HepG2 (cell line): ENCODE results near the gene FAAP20. TPM values are rescaled to one million over a fixed set of nuclear protein-coding genes. Genes with fewer than 3 reads are reported as not detected.
A peak's percentile ranks its signal among the peaks of the same experiment; 100 is the strongest.

Experiments
- ATAC-seq: fragments of 200-7000 bp; cut with Tn5 transposase; 3 replicates; pipeline ENCODE4 v1.9.1; 2020; ENCODE audit warnings: mild to moderate bottlenecking, moderate library complexity
- BruUV-seq: library from RNA; stranded (reverse); fragments of 400-500 nt; replicated peaks from 2 replicates; lab custom pipeline; 2021; lab: Mats Ljungman, UMichigan
- CTCF ChIA-PET: fragments of 300-600 bp; formaldehyde crosslinking; extraction: SDS; loops from one replicate; lab custom pipeline; 2021; ENCODE audit warnings: low total read pairs, inconsistent platforms, low intra/inter-chr PET ratio; lab: Yijun Ruan, JAX
- POLR2A ChIA-PET: fragments of 350-600 bp; sonication (Branson Sonifier 250); formaldehyde crosslinking; loops from one replicate; lab custom pipeline; 2020; ENCODE audit warnings: antibody characterized with exemption, inconsistent platforms; lab: Yijun Ruan, JAX
- DNase-seq: peaks from one replicate; pipeline ENCODE4 v3.0.0-alpha.2; 2015; ENCODE audit warnings: low spot score
- FAIRE-seq: peaks from 3 replicates; lab custom pipeline; 2011; peaks lifted over from hg19 to GRCh38; lab: Jason Lieb, UNC
- H2AFZ ChIP-seq: one replicate; pipeline ENCODE4 v1.6.1; 2011; ENCODE audit warnings: low read length, inconsistent platforms
- H3K27ac ChIP-seq: fragments of 300-600 bp; 3 replicates; pipeline ENCODE4 v1.8.0; 2011; ENCODE audit warnings: mixed run types, mild to moderate bottlenecking, mixed read lengths, low read length, inconsistent platforms; ENCODE audit not compliant: insufficient read depth; ENCODE audit errors: extremely low read length
- H3K27me3 ChIP-seq, 2 experiments: fragments of 200-600 bp in 1 of 2; 2 replicates in 1 of 2; 3 replicates in 1 of 2; pipeline versions ENCODE4 v1.6.0 to v1.8.0; 2011; ENCODE audit warnings: low read length in 2 of 2, mild to moderate bottlenecking in 2 of 2, moderate library complexity in 2 of 2, inconsistent platforms in 1 of 2; ENCODE audit not compliant: insufficient read depth in 2 of 2, control insufficient read depth in 1 of 2
- H3K36me3 ChIP-seq, 2 experiments: fragments of 200-600 bp in 1 of 2; replicated peaks in 1 of 2; 2 replicates in 1 of 2; 3 replicates in 1 of 2; pipeline versions ENCODE4 v1.5.1 to v1.8.0; 2011; ENCODE audit warnings: low read length in 2 of 2, inconsistent platforms in 1 of 2; ENCODE audit not compliant: insufficient read depth in 2 of 2, control insufficient read depth in 1 of 2
- H3K4me1 ChIP-seq: 2 replicates; pipeline ENCODE4 v1.5.1; 2012; ENCODE audit warnings: low read length, inconsistent platforms; ENCODE audit not compliant: insufficient read depth
- H3K4me2 ChIP-seq: 2 replicates; pipeline ENCODE4 v1.6.0; 2011; ENCODE audit warnings: low read depth, low read length, inconsistent platforms
- H3K4me3 ChIP-seq, 3 experiments: fragments of 200-600 bp in 1 of 3; sonication (generic), shearing (Covaris generic) in 1 of 3; replicated peaks in 1 of 3; 2 replicates each; pipeline ENCODE4 v1.5.1; 2011 to 2016; ENCODE audit warnings: low read length in 3 of 3, inconsistent platforms in 2 of 3, low read depth in 2 of 3, mild to moderate bottlenecking in 2 of 3, control low read depth in 1 of 3, mixed read lengths in 1 of 3; ENCODE audit not compliant: insufficient read depth in 1 of 3
- H3K79me2 ChIP-seq: one replicate; pipeline ENCODE4 v1.6.1; 2011; ENCODE audit warnings: low read length, inconsistent platforms; ENCODE audit not compliant: insufficient read depth
- H3K9ac ChIP-seq: 2 replicates; pipeline ENCODE4 v1.6.0; 2011; ENCODE audit warnings: mild to moderate bottlenecking, low read depth, low read length, inconsistent platforms; ENCODE audit not compliant: insufficient read depth
- H3K9me3 ChIP-seq: 2 replicates; pipeline ENCODE4 v1.5.1; 2012; ENCODE audit warnings: mild to moderate bottlenecking, low read length
- H4K20me1 ChIP-seq: 2 replicates; pipeline ENCODE4 v1.6.0; 2011; ENCODE audit warnings: inconsistent platforms, mild to moderate bottlenecking, low read length, moderate library complexity; ENCODE audit not compliant: insufficient read depth
- AGO2 ChIP-seq: fragments of 200-400 bp; formaldehyde crosslinking; optimal IDR thresholded peaks from 2 replicates; pipeline ENCODE3; 2017; ENCODE audit warnings: mild to moderate bottlenecking, low read depth, low read length, moderate library complexity
- DR1 ChIP-seq: sonication (generic); formaldehyde crosslinking; IDR thresholded peaks from 2 replicates; pipeline ENCODE4 v1.8.0; 2021; ENCODE audit warnings: mild to moderate bottlenecking, missing genetic modification reagents, inconsistent platforms
- MAFF ChIP-seq: IDR thresholded peaks from 2 replicates; pipeline ENCODE4 v1.6.1; 2011; ENCODE audit warnings: low read depth, low read length, improper control_type of control experiment
- MYC ChIP-seq: sonication (generic); formaldehyde crosslinking; IDR thresholded peaks from 2 replicates; pipeline ENCODE4 v1.9.0; 2021; ENCODE audit warnings: missing genetic modification reagents, borderline replicate concordance
- NCOR1 ChIP-seq: fragments of 200-600 bp; sonication (generic); IDR thresholded peaks from 2 replicates; pipeline ENCODE4 v1.7.0; 2017; ENCODE audit warnings: antibody characterized with exemption, low read length, borderline replicate concordance
- RBFOX2 ChIP-seq: fragments of 200-400 bp; formaldehyde crosslinking; IDR thresholded peaks from 2 replicates; pipeline ENCODE4 v1.6.1; 2017; ENCODE audit warnings: low read depth, mild to moderate bottlenecking, low read length
- TCF7 ChIP-seq: sonication (generic); IDR thresholded peaks from 2 replicates; pipeline ENCODE4 v1.6.1; 2016; ENCODE audit warnings: antibody characterized with exemption, low read depth
- XBP1 ChIP-seq: sonication (generic); formaldehyde crosslinking; IDR thresholded peaks from 2 replicates; pipeline ENCODE4 v1.5.0; 2020; ENCODE audit warnings: missing genetic modification reagents
- ZBTB26 ChIP-seq: IDR thresholded peaks from 2 replicates; pipeline ENCODE4 v1.6.1; 2016; ENCODE audit warnings: missing compliant biosample characterization, missing genetic modification reagents, borderline replicate concordance
- ZC3H4 ChIP-seq: sonication (generic); formaldehyde crosslinking; IDR thresholded peaks from 2 replicates; pipeline ENCODE4 v1.4.0; 2020; ENCODE audit warnings: missing genetic modification reagents, borderline replicate concordance
- ZNF263 ChIP-seq: sonication (generic); formaldehyde crosslinking; IDR thresholded peaks from 2 replicates; pipeline ENCODE4 v1.4.0; 2020; ENCODE audit warnings: missing genetic modification reagents
- ZNF562 ChIP-seq: sonication (generic); formaldehyde crosslinking; IDR thresholded peaks from 2 replicates; pipeline ENCODE4 v1.8.0; 2022; ENCODE audit warnings: missing genetic modification reagents, borderline replicate concordance
- ZNF687 ChIP-seq: sonication (generic); formaldehyde crosslinking; IDR thresholded peaks from 2 replicates; pipeline ENCODE4 v1.5.1; 2020; ENCODE audit warnings: mild to moderate bottlenecking, missing genetic modification reagents, moderate library complexity
- WGBS: methylation state at CpG from one replicate; pipeline ENCODE4 v1.1.6; 2017; ENCODE audit warnings: low lambda C conversion rate; 5-methylcytosine and 5-hydroxymethylcytosine counted together
- in situ Hi-C: cut with HindIII; loops from 2 replicates; pipeline ENCODE4 v1.10.0; 2017; ENCODE audit warnings: low pct_unique_long_range_greater_than_20kb; ENCODE audit not compliant: extremely low pct_ligation_motif_present
- intact Hi-C: fragments of 100-400 bp; cut with micrococcal nuclease; formaldehyde crosslinking; loops from one replicate; pipeline ENCODE4 v1.10.0; 2022; ENCODE audit not compliant: unreplicated experiment
- polyA plus RNA-seq, 8 experiments: library from polyadenylated mRNA; depleted of rRNA in 3 of 8; stranded (reverse) in 7 of 8; unstranded in 1 of 8; fragments of >200 nt; fragmentation: Illumina TruSeq in 4 of 8; extraction: Trizol in 4 of 8; gene quantifications; 2 replicates each; pipeline versions ENCODE4 v1.2.1 to v1.2.3, GENCODE V29; 2011 to 2016; ENCODE audit warnings: low read depth in 4 of 8, missing spikeins in 1 of 8, mixed read lengths in 1 of 8; ENCODE audit not compliant: insufficient read depth in 1 of 8
- total RNA-seq, 5 experiments: library from RNA; depleted of rRNA; stranded (reverse); fragments of >200 nt; fragmentation: Illumina TruSeq; extraction: Trizol; gene quantifications; 2 replicates each; pipeline ENCODE4 v1.2.3, GENCODE V29; 2016; ENCODE audit warnings: low read depth in 1 of 5
- TF ChIP-seq, protein P1 (sequence below): sonication (generic); formaldehyde crosslinking; IDR thresholded peaks from 2 replicates; pipeline ENCODE4 v1.9.0; 2021; ENCODE audit warnings: missing genetic modification reagents, borderline replicate concordance
- TF ChIP-seq, protein P2 (sequence below): sonication (generic); formaldehyde crosslinking; IDR thresholded peaks from 2 replicates; pipeline ENCODE4 v1.5.0; 2020; ENCODE audit warnings: missing genetic modification reagents

Gene FAAP20
- total and polyA plus RNA-seq, 2 of the 13 experiments (the other 11 are each of a cell fraction or from before 2014, with no cell fraction given): 9.6 to 10.8 TPM

DNA sequence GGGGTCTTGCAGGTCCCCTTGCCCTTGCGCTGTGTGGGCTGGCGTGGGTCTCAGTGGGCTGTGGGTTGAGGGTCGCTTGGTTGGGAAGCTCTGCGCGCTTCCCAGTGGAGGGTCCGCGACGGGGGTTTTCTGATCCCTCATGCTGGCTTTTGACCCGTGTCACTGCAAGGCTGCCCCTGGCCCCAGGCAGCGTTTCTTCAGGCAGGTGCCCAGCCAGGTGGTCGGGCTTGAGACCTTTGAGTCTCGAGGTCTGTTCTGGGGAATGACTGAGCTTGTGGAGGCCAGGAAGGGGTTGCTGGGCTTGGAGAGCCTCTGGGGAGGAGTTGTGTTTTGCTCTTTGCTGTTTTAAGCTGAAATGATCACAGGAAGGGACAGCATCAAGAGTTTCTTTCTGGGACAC lies 38.9 kb upstream of the FAAP20 start:
- no peaks in the 10 kb centered on the region; a peak in 1 of 5 replicates for H3K27me3 ChIP-seq
- H3K4me3 ChIP-seq: peak overlapping the region; percentile 74 to 96 (median 95)
- no TSS peak for BruUV-seq
- H3K27ac ChIP-seq: peak overlapping the region; percentile 81
- ChIA-PET CTCF (no interaction called here), POLR2A (interaction anchor here (0.9 to 9.9 kb wide), 19 partner anchors 9 to 158 kb away, joined by 3 to 178 read pairs (median 7); partner anchors contain the start of genes FAAP20, MORN1 and RER1)
- peak overlapping the region; percentile 85 for H3K9ac ChIP-seq
- peaks cover 85% of the 10 kb centered on the region for H4K20me1 ChIP-seq
- in situ Hi-C loops: loop anchor here (5.0 kb wide), 1 partner anchor 36 kb away; no protein-coding TSS in a partner anchor
- 10% methylated on average over 2 of the region's 12 CpGs for WGBS
- ATAC-seq: no peak
- H3K36me3 ChIP-seq: peaks cover 0 to 12% of the 10 kb centered on the region in 2 experiments; a peak in 1 of 5 replicates
- FAIRE-seq: no peak
- no peak overlapping the region for H2AFZ ChIP-seq
- intact Hi-C loops: loop anchor here (2.0 to 5.0 kb wide), 2 partner anchors 27 to 36 kb away; no protein-coding TSS in a partner anchor
- H3K9me3 ChIP-seq: no peaks in the 10 kb centered on the region
- H3K79me2 ChIP-seq: peaks cover 92% of the 10 kb centered on the region
- peak overlapping the region; percentile 95 for H3K4me2 ChIP-seq
- H3K4me1 ChIP-seq: peaks cover 62% of the 10 kb centered on the region
- no peak for DNase-seq
- TF ChIP-seq ZC3H4 (CRISPR knock-in tag): peak; percentile 33; the same call in 1 of the 2 replicates
- TF ChIP-seq NCOR1: no peak
- no peak for TF ChIP-seq DR1
- TF ChIP-seq RBFOX2: peak; percentile 6; the same call in 1 of the 2 replicates
- TF ChIP-seq XBP1 (CRISPR knock-in tag): 0 out of 2 replicates have a peak, but pooled peaks have one; percentile 7
- TF ChIP-seq ZNF263: peak; percentile 56; the same call in 1 of the 2 replicates
- TF ChIP-seq, protein P1, sequence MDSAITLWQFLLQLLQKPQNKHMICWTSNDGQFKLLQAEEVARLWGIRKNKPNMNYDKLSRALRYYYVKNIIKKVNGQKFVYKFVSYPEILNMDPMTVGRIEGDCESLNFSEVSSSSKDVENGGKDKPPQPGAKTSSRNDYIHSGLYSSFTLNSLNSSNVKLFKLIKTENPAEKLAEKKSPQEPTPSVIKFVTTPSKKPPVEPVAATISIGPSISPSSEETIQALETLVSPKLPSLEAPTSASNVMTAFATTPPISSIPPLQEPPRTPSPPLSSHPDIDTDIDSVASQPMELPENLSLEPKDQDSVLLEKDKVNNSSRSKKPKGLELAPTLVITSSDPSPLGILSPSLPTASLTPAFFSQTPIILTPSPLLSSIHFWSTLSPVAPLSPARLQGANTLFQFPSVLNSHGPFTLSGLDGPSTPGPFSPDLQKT (CRISPR knock-in tag): no peak
- TF ChIP-seq TCF7: no peak
- no peak for TF ChIP-seq ZNF562
- peak; percentile 15 for TF ChIP-seq AGO2
- TF ChIP-seq MAFF: no peak
- TF ChIP-seq ZNF687 (CRISPR knock-in tag): 0 out of 2 replicates have a peak, but pooled peaks have one; percentile 2
- TF ChIP-seq, protein P2, sequence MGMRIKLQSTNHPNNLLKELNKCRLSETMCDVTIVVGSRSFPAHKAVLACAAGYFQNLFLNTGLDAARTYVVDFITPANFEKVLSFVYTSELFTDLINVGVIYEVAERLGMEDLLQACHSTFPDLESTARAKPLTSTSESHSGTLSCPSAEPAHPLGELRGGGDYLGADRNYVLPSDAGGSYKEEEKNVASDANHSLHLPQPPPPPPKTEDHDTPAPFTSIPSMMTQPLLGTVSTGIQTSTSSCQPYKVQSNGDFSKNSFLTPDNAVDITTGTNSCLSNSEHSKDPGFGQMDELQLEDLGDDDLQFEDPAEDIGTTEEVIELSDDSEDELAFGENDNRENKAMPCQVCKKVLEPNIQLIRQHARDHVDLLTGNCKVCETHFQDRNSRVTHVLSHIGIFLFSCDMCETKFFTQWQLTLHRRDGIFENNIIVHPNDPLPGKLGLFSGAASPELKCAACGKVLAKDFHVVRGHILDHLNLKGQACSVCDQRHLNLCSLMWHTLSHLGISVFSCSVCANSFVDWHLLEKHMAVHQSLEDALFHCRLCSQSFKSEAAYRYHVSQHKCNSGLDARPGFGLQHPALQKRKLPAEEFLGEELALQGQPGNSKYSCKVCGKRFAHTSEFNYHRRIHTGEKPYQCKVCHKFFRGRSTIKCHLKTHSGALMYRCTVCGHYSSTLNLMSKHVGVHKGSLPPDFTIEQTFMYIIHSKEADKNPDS: no peak
- peak; percentile 13; the same call in 1 of the 2 replicates for TF ChIP-seq MYC (CRISPR knock-in tag)
- no peak for TF ChIP-seq ZBTB26
